GM19372 (cell line): ENCODE measurements around the gene HOOK2.
A peak's percentile ranks its signal among the peaks of the same experiment; 100 is the strongest.

Source experiments
- ATAC-seq: cut with Tn5 transposase; IDR thresholded peaks from one replicate; pipeline ENCODE4 v1.9.1; 2021; ENCODE audit warnings: mild to moderate bottlenecking, low read depth, moderate library complexity; ENCODE audit not compliant: unreplicated experiment

The HOOK2 gene

GRCh38 chr19:12783849-12784393 is 8.6 kb upstream of the HOOK2 start:
- ATAC-seq, result no peak

GRCh38 chr19:12783291-12783848 is 8.0 kb upstream of the HOOK2 start:
- no peak for ATAC-seq

DNA sequence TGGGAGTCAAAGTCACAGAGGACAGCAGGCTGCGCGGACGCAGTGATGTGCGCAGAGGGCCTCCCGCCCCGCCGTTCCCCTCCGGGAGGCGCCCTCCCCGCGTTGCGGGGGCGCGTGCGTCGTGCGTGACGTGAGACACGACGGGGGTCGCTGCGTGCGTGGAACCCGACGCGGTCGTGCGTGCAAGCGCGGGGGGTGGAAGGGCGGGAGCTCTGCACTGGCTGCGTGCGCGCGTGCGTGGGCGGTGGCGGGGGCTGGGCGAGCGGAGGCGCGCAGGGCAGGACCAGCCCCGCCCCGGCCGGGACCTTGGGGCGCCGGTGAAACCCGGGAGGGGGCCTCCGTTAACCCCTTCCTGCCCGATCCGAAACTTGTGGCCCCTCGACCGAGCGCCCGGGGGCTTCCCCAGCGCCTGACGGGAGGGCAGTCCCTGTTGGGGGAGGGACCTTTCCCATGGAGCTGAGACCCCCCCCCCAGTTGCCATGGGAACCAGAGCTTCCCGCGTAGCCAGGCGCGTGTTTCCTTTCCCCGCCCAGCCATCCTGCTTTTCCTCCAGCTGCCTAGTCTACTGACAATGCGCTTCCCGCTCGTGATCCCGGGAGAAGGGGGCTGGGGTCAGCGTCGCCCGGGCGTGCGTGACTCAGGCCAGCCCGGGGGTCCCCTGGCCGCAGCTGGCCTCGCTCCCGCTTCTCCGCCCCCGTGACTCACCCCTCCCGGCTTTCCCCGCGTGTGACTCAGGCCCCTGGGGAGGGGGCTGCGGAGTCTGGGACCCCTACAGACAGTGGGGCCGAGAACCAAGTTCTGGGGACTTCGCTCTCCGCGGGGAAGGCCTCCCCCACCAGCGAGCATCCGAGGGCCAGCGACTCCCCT is 7.3 kb upstream of the HOOK2 start:
- ATAC-seq, result peak; percentile 47

DNA sequence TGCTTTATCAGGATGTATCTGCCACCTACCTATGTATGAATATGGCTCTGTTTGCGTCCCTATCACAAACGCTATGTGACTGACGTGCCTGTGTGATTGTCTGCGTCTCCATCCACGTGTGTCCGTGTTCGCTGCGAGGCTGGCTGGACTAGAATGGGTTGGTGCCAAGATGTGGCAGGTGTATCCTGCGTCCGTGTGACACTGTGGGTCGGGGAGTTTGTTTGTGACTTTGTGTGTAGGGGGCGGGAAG is 6.7 kb upstream of the HOOK2 start:
- ATAC-seq, result no peak

DNA sequence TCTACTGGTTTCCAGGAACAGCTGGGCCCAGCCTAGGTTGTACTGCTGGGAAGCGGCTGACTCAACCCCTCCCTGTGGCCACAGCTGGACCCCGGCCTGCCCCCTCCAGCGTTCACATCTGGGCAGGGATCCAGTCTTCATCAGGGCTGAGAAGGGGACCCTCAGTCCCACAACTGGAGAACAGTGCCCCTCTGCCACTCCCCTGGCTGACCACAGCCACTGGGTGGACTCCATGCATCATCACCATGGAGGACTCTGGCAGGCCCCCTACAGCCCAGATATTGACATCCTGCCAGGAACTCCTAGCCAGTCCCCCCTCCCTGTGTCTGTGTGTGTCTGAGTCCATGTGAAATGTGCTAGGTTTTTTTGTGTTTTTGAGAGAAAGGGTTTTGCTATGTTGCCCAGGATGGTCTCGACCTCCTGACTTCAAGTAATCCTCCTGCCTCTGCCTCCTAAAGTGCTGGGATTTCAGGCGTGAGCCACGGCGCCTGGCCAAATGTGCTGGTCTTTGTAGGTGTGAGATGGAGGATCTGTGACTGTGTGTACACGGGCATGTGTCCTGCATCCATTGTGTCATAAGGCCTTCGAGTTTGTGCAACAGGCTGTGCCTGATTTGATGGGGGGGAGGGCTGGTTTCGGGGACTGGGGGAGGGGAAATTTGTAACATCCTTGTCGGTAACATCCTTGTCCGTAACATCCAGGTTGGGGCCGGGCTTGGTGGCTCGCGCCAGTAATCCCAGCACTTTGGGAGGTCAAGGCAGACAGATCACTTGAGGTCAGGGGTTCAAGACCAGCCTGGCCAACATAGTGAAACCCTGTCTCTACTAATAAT is 4.0 kb upstream of the HOOK2 start:
- no peak for ATAC-seq

- ATAC-seq, result no peak
Observed at GRCh38 chr19:12778905-12779161, 3.5 kb upstream of the HOOK2 start.

DNA sequence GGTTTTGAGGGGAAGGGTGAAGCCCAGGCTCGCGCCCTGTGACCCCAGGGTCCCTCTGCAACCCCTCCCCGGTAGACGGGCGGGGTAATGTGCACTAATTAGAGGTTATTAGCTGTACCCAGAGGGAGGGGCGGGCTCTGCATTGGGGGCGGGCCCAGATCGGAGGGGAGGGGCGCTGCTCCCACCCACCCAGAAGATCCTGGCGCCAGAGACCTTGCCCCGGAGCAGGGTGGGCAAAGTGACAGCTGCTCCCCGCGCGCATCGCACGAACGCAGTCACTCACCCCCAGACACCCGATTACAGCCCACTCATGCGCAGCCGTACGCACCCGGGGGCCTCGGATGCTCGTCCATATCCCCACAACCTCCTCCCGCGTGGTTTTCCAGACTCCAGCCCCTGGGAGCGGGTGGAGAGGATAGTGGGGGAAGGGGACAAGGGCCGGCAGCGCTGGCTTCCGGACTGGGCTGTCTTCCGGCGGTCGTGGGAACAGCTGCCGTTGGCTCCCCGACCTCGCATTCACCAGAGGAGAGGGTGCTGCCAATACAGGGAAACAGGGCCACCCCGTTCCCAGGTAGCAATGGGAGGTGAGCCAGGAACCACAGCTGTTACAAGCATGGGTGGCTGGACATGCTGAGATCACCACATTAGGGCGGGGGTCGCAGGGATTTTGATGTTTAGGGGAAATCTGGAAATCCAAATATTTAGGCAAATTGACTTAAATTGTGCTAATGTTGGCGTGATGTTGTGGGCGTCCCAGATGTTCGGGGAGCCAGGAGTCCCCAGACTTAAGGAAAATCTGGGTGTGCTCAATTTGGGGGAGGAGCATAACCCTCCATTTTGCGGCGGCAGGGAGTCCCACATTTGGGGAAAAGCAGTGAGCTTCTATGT is 2.9 kb upstream of the HOOK2 start:
- no peak for ATAC-seq

GRCh38 chr19:12777217-12778016 is 2.1 kb upstream of the HOOK2 start:
- no peak for ATAC-seq

GRCh38 chr19:12773571-12773970 is 1.8 kb downstream of the HOOK2 start:
- ATAC-seq, result no peak

GRCh38 chr19:12772323-12772722 is 3.0 kb downstream of the HOOK2 start:
- ATAC-seq, result no peak

DNA sequence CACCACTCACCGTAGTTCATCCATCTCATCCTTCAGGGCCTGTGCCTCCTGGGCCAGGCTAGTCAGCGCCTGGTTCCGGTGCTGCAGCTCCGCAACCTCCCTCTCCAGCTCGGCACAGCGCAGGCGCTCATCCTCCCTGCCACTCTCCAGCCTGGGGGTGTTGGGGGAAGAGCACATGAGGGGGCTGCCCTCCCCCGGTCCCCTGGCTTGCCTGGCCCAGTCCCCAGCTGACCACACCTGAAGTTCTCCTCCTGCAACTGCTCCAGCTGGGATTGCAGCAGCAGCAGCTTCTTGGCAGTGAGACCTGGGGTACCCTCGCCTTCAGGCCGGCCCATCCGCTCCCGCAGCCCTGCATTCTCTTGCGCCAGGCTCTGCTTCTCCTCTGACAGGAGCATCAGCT is 4.4 kb downstream of the HOOK2 start:
- no peak for ATAC-seq

GRCh38 chr19:12769689-12770088 is 5.7 kb downstream of the HOOK2 start:
- no peak for ATAC-seq

GRCh38 chr19:12767666-12768065 is 7.7 kb downstream of the HOOK2 start:
- ATAC-seq, result no peak

- ATAC-seq, result no peak
Observed at GRCh38 chr19:12767150-12767549, 8.2 kb downstream of the HOOK2 start.

- no peak for ATAC-seq
Observed at GRCh38 chr19:12766051-12766521, 9.3 kb downstream of the HOOK2 start.

GRCh38 chr19:12764698-12765097 is 10.7 kb downstream of the HOOK2 start:
- ATAC-seq, result no peak

DNA sequence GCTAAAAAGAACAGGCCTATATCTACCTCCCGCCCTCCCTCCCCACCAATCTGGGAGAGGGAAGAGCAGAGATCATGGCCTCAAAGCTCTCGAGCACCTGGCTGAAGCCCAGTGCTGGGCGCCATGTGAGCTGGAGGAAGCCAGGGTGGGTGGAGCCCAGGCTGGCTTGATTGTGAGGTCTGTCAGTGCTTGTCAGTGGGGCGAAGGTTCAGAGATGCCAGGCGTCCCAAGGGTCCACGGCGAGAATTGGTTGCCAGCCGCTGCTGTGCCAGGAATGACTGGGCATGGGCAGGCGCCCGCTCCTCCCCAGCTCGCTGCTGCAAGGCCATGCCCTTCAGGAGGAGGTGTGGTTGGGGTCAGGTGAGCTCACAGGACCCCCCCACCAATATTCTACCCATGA is 12.3 kb downstream of the HOOK2 start:
- ATAC-seq, result no peak

DNA sequence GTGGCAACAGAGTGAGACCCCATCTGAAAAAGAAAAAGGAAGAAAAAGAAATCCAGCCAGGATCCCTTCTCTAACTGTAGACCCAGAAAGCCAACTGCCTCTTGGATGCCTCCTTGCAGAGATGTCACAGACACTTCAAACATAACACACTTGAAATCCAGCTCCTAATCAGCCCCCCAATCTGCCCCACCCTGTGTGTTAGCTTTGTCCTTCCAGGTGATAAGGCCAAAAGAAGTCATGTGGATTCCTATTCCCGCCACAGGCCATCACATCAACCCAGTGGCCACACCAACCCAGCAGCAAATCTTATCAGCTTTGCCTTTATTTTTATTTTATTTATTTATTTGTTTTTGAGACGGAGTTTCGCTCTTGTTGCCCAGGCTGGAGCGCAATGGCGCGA is 15.7 kb downstream of the HOOK2 start:
- no peak for ATAC-seq

DNA sequence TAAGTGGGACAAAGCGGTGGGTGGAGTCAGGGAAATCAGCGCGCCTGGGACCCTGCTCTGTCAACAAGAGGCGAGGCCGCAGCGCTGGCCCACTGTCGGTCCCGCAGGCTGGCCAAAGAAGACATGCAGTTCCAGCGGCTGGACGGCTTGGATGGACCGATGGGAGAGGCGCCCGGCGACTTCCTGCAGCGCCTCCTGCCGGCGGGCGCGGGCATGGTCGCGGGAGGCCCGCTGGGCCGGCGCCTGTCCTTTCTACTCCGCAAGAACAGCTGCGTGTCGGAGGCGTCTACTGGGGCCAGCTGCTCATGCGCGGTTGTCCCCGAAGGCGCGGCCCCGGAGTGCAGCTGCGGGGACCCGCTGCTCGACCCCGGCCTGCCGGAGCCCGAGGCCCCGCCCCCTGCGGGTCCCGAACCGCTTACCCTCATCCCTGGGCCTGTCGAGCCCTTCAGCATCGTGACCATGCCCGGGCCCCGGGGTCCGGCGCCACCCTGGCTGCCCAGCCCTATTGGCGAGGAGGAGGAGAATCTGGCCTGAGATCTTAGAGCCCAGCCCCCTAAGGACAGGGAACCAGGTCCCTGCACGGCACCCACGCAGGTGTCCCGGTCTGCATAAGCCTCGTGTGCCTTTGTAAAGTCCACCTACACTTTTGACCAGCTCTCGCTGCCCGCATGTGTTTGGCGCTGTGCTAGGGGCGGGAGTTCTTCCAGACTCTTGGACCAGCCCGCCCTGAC is 17.6 kb downstream of the HOOK2 start:
- ATAC-seq, result no peak
